ENCODE measurements around the gene PACSIN1. TPM values are rescaled to one million over a fixed set of nuclear protein-coding genes. Genes with fewer than 3 reads are reported as not detected.

PACSIN1 gene
- total RNA-seq, 1 experiment from 2014 or later: not detected

- TF ChIP-seq CTCF (conservative IDR thresholded peaks at IDR 0.05; ENCODE audit: low read depth, low read length) (no peak), EZH2 (IDR thresholded peaks at IDR 0.05; ENCODE audit: borderline replicate concordance, low read depth, low read length, poor library complexity, severe bottlenecking) (no peak)
- ChIA-PET POLR2A (ENCODE audit: low non-redundant PET) (no interaction called here), CTCF (interaction anchor here (1.7 kb wide), 1 partner anchor 149 kb away, joined by 18 read pairs; no protein-coding TSS in a partner anchor)
- H3K4me1 ChIP-seq (ENCODE audit: insufficient read depth, low read length, poor library complexity, severe bottlenecking): peaks cover 5% of the 10 kb centered on the region
- H3K27me3 ChIP-seq (replicated peaks; ENCODE audit: insufficient read depth, low read depth, low read length, poor library complexity): no peaks in the 10 kb centered on the region
- no TSS peak for BruUV-seq (replicated peaks)
- no peak for DNase-seq (ENCODE audit: low spot score)
- H3K9me3 ChIP-seq (ENCODE audit: low read depth, low read length, poor library complexity, severe bottlenecking): no peaks in the 10 kb centered on the region
- intact Hi-C loops (cut with micrococcal nuclease; ENCODE audit: unreplicated experiment): loop anchor here (5.0 kb wide), 2 partner anchors 146 to 681 kb away; partner anchors contain the start of gene TCP11
- no peak overlapping the region for H3K27ac ChIP-seq (ENCODE audit: low read depth, low read length, poor library complexity, severe bottlenecking)
- H3K36me3 ChIP-seq (ENCODE audit: insufficient read depth, low read length, poor library complexity, severe bottlenecking): no peaks in the 10 kb centered on the region
- no peak overlapping the region for H3K4me3 ChIP-seq (ENCODE audit: low read depth, low read length, poor library complexity, severe bottlenecking)
These were observed 4.9 kb upstream of the PACSIN1 start for GRCh38 chr6:34460796-34461507.

- ChIA-PET CTCF (no interaction called here), POLR2A (ENCODE audit: low non-redundant PET) (no interaction called here)
- peaks cover 5% of the 10 kb centered on the region for H3K4me1 ChIP-seq (ENCODE audit: insufficient read depth, low read length, poor library complexity, severe bottlenecking)
- BruUV-seq (replicated peaks): no TSS peak
- H3K36me3 ChIP-seq (ENCODE audit: insufficient read depth, low read length, poor library complexity, severe bottlenecking): no peaks in the 10 kb centered on the region
- DNase-seq (ENCODE audit: low spot score): no peak
- no peak overlapping the region for H3K27ac ChIP-seq (ENCODE audit: low read depth, low read length, poor library complexity, severe bottlenecking)
- no peaks in the 10 kb centered on the region for H3K27me3 ChIP-seq (replicated peaks; ENCODE audit: insufficient read depth, low read depth, low read length, poor library complexity)
- H3K9me3 ChIP-seq (ENCODE audit: low read depth, low read length, poor library complexity, severe bottlenecking): no peaks in the 10 kb centered on the region
- H3K4me3 ChIP-seq (ENCODE audit: low read depth, low read length, poor library complexity, severe bottlenecking): no peak overlapping the region
- no peak for TF ChIP-seq CTCF (conservative IDR thresholded peaks at IDR 0.05; ENCODE audit: low read depth, low read length)
- no peak for TF ChIP-seq EZH2 (IDR thresholded peaks at IDR 0.05; ENCODE audit: borderline replicate concordance, low read depth, low read length, poor library complexity, severe bottlenecking)
- intact Hi-C loops (cut with micrococcal nuclease; ENCODE audit: unreplicated experiment): loop anchor here (5.0 kb wide), 2 partner anchors 145 to 680 kb away; partner anchors contain the start of gene TCP11
These were observed 3.9 kb upstream of the PACSIN1 start for GRCh38 chr6:34462010-34462409.

- no peaks in the 10 kb centered on the region for H3K9me3 ChIP-seq (ENCODE audit: low read depth, low read length, poor library complexity, severe bottlenecking)
- no peak overlapping the region for H3K4me3 ChIP-seq (ENCODE audit: low read depth, low read length, poor library complexity, severe bottlenecking)
- no TSS peak for BruUV-seq (replicated peaks)
- DNase-seq (ENCODE audit: low spot score): peak; percentile 64
- H3K27me3 ChIP-seq (replicated peaks; ENCODE audit: insufficient read depth, low read depth, low read length, poor library complexity): no peaks in the 10 kb centered on the region
- no peak overlapping the region for H3K27ac ChIP-seq (ENCODE audit: low read depth, low read length, poor library complexity, severe bottlenecking)
- H3K36me3 ChIP-seq (ENCODE audit: insufficient read depth, low read length, poor library complexity, severe bottlenecking): no peaks in the 10 kb centered on the region
- H3K4me1 ChIP-seq (ENCODE audit: insufficient read depth, low read length, poor library complexity, severe bottlenecking): peaks cover 5% of the 10 kb centered on the region
- POLR2A ChIA-PET (ENCODE audit: low non-redundant PET): no interaction called here
- TF ChIP-seq CTCF (conservative IDR thresholded peaks at IDR 0.05; ENCODE audit: low read depth, low read length) (no peak), EZH2 (IDR thresholded peaks at IDR 0.05; ENCODE audit: borderline replicate concordance, low read depth, low read length, poor library complexity, severe bottlenecking) (no peak)
- CTCF ChIA-PET: no interaction called here
- intact Hi-C loops (cut with micrococcal nuclease; ENCODE audit: unreplicated experiment): loop anchor here (5.0 kb wide), 2 partner anchors 145 to 680 kb away; partner anchors contain the start of gene TCP11
These were observed 3.3 kb upstream of the PACSIN1 start for GRCh38 chr6:34462551-34462971.
